HTR-8/SVneo (cell line): ENCODE data around the gene DNAI4.
A peak's percentile ranks its signal among the peaks of the same experiment; 100 is the strongest.

Source experiments
- DNase-seq: peaks from one replicate; pipeline ENCODE4 v3.0.0; 2011; ENCODE audit warnings: low spot score, mixed read lengths; ENCODE audit not compliant: insufficient read length
- FAIRE-seq: peaks from 2 replicates; lab custom pipeline; 2011; peaks lifted over from hg19 to GRCh38; lab: Jason Lieb, UNC

Gene DNAI4

DNA sequence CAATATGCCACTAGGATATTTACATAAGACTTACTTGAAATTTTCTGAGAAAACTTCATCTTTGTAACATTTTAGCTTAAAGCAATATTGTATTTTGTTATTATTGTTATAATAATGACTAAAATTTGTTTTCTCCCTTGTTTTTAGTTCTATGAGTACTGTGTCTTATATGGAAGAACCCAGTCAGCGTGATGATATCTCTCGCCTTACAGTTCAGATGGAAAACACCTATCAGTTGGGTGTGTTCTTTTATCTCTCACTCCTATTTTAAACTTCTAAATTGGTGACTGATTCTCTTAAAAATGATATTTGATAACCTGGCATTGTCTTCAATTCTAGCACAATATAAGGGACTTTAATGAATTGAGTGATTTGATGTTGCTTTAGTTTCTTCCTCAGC is 154.4 kb downstream of the DNAI4 start:
- DNase-seq (no peak), FAIRE-seq (no peak)

DNA sequence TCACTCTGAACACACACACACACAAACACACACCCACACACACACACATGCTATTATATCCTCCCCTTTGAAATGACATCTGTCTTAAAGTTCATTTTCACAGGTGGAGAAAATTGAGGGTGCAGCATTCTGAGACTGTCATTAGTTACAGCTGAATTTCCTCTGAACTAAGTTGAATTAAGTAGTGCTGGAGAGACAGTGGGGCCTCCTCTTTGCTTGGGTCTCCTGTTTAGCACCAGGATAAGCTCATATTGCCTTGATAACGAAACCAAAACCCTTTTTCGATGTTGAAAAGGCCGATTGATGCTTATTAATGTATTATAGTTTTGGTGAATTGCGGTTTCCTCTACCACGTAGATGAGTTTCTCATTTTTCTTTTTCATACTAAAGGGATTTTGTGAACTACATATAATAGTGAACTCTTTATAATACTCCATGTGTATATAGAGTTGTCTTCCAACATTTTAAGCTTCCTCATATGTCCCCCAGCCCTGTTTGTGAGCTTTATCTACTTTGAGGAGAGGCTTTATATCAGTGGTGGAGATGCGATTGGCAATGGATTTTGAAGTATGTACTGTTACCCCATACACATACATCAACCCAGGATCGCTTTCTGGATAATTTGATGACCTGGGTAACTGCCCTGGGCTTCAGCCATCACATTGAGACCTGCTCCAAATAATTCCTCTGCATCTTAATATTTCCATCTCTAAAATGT is 155.0 kb downstream of the DNAI4 start:
- no peak for FAIRE-seq
- DNase-seq: no peak

DNA sequence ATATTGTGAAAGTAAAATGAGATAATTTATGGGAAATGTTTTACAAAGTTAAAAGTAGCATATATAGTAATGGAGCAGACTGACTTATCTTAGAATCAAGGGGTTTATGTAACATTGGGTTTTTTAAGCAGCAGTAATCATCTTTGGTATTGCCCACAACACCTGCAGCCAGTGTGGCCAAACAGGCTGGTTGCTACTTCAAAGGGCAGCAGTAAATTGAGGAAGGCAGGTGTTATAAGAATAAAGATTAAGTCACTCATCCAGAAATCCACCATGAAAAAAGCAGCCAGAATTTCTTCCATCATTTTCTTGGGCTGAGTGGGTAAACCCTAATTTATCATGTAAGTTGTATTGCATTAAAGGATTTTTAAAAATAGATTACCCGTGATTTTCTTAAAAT is 155.7 kb downstream of the DNAI4 start:
- DNase-seq (no peak), FAIRE-seq (no peak)

DNA sequence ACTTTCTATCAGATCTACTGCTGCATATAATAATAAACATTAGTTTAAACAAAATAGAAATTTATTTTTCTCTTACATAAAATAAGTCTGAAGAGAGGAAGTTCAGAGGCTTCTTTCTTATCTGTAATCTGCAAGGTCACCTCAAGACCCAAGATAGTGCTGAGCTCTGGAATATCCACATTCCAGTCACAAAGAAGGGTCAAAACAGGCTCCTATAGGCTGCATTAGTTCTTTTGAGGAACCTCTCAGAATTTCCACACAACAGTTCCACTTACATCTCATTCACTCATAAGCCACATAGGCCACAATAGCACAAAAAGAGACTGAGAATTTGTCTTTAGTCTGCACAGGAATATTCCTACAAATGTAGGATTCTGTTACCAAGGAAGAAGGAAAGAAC is 157.0 kb downstream of the DNAI4 start:
- DNase-seq (no peak), FAIRE-seq (no peak)

DNA sequence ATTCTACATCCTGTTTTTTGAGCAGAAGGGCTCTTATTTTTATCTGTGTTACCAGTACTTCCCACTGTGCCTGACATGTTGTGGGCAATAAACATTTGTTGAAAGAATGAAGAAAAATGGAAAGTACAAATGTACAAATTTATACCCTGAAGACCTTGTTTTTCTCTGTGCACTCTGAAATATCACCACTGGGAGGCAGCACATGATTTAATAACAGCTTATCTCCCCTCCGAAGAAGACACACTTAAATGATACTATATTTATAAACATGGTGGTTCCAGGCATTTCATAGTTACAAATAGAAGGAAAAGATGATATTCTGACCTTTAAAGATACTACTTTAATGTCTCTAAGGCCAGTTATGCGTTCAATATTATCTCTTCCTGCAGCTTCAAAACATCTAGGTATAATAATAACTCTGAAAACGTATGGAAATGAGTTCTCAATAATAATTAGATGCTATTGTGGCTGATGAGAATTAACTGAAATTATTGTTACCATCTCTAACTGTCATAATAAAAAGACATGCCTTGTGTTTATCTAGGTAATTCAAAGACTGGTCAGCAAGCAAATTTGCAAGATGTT is 159.6 kb downstream of the DNAI4 start:
- DNase-seq (peak; percentile 28), FAIRE-seq (no peak)
